Anterior cingulate cortex (tissue), 58 donors: ENCODE measurements around the gene PCNX1.
A peak's percentile ranks its signal among the peaks of the same experiment; 100 is the strongest.

Experiments
- DNase-seq, 58 donors: peaks; one replicate each; lab custom pipeline; 2025; lab: John Stamatoyannopoulos, UW

Gene PCNX1

DNA sequence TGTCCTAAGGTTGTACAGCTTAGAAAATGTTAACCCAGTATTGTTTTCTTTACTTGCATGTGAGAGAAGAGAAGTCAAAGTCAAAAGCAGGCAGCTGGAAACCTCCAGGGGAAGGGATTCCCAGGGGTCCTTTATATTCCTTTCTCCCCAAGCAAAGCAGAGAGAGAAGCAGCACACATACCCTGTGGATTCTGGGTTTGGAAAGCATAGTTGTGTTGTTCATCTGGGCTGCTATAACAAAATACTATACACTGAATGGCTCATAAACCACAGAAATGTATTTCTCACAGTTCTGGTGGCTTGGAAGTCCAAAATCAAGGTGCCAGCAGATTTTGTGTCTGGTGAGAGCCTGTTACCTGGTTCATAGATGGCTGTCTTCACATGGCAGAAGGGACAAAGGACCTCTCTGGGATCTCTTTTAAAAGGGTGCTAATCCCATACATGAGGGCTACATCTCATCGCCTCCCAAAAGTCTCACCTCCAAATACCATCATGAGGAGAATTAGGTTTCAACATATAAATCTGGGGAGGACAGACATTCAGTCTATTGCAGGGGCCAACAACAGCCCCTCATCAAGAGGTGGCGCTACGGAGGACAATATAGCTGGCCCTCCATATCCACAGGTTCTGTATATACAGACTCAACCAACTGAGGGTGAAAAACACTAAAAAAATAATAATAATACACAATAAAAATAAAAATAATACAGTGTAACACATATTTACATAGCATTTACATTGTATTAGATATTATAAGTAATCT, 19.3 kb upstream of the PCNX1 start:
- DNase-seq = no peak

DNA sequence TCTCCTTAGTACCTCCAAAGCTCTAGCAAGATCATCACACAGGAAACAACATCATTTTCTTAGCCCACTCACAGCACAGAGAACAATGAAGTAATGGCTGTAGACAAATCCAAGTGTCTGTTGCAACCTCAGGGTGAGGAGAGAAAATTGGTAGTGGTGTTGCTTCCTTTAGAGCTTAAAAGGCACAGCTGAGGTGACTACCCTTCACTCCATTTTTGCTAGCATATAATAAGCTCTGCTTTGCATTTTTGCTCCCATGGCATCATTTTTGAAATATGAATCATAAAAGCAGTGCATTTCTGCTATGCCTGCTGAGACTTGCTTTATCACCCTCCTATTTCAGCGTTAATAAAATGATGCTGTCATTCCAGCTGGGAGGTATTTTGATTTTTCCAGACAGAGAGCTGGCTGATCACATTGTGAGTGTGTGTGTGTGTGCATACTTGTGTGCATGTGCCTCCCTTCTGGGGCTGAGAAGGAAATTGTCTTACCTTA, 18.5 kb upstream of the PCNX1 start:
- DNase-seq = peak in 1 of 58 donors; percentile 15

DNA sequence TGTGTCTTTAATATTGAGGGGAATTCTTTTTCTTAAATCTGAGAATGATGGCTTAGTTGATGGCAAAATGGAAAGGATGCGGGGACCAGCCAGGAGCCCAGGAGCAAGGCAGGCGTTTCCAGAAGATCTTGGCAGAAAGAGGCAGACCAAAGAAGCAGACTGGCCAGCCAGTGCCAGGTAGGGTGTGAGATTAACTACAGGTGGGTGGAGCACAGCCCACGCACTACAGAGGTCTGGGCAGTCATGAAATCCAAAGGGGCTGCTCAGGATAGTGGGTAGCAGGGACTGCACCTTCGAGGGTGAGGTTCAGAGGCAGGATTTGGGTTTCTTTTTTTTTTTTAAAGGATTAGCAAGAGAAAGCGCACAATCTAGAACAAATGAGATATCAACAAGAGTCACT, 17.7 kb upstream of the PCNX1 start:
- DNase-seq = no peak

DNA sequence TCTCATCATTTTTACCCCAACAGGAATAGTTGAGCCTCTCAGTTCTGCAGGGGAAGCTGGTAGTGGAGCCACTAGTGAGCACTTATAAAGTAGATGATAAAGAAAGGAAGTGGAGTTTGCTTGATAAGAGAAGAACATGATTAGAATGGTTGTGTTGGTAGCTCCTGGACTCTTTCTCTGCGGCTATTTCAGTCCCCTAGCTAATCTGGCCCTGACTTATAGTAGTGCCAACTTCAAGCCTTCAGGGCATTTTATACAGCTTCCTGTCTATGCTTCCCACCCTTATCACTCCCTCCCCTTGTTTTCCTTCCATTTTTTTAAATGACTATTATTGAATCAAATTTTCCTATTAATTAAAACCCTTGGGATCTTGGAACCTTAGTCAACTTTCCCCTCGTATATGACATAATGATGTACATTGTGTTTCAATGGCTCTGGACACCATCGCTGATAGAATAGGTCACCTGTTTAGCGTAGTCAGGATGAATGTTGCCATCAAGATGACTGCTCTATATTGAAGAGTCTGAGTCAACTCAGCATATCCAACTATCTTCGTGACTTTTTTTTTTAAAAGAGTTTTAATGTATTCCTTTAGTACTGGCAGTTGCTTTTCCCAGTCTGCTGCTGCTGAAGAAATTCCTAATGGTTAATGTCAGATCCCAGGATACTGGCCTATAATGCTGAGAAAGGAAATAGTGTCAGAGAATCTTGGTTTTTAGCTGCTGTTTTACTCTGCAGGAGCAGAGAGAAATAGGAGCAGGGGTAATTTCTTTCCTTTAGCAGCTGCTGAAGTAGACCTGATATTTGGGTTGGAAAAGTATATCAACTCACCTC, 16.2 kb upstream of the PCNX1 start:
- DNase-seq = no peak

DNA sequence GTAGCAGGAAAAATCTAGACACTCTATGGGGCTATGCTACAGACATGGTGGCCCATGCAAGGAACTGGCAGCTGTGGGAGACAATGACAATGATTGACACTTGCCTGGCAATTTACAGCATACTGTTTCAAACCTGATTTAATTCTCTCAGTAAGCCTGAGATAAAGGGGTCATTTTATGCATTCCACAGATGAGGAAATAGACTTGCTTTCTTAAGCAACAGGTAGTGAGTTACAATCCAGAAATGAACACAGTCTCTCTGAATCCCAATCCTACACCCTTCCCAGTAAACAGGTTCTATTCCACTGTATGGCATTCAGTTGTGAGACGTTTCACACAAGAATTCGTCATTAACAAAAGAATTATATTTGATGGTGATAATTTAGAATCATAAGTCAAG, 15.5 kb upstream of the PCNX1 start:
- DNase-seq = no peak

DNA sequence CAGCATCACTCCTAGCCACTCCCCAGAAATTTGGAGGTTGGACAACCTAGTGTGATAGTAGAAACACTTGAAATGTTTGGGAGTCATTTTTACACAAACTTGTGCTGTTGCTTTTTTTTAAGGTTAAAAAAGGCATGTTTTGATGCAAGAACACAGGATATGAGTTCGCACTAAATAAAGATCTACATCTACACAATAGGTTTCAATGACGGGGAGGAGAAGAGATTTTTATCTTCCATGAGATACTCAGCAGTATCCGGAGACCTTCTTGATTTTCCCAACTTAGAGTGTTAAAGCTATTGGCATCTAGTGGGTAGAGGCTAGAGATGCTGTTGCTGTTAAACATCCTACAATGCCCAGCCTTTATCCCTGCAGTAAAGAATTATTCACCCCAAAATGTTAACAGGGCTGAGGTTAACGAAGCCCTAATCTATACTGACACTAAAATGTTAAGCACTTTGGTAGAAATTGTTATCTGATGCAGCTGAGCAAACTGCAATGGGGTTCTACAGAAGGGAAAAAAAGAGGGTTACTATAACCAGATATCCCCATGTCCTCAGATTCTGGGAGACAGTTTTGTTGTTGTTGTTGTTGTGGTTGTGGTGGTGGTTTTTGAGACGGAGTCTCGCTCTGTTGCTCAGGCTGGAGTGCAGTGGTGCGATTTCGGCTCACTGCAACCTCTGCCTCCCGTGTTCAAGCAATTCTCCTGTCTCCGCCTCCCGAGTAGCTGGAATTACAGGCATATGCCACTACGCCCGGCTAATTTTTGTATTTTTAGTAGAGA, 14.0 kb upstream of the PCNX1 start:
- DNase-seq = no peak

DNA sequence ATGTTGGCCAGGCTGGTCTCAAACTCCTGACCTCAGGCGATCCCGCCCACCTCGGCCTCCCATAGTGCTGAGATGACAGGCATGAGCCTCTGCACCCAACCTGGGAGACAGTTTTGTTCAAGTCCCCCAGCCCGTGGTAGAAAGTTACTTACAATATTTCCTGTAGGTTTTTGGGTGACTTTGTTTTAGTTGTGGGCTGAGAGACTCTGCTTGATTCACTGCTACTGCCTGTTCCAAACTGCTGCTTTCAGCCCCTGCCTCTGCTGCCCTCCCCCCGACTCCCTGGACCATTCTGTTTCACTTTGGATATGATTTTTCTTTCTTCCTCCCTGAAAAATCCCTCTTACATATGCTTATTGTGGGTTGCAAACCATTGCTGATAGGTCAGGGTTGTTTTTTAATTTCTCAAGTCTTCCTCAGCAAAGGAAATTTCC, 13.4 kb upstream of the PCNX1 start:
- DNase-seq = no peak

DNA sequence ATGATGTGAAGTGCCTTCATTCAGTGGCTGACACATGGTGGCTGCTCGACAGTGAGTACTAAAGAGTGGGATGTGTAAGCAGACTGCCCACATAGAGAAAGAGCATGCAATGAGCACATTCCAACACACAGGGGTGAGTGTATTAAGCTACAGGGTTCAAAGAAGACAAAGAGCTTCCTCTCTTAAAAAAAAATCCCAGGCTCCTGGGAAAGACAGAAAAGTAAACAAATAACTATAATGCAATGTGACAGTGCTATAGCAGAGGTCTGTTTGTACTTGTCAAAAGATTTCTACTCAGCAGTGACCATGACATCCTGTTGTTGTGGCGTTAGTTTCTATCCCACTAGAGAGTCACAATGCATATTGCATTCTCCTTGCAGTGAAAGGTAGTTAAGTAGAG, 12.4 kb upstream of the PCNX1 start:
- no peak for DNase-seq

DNA sequence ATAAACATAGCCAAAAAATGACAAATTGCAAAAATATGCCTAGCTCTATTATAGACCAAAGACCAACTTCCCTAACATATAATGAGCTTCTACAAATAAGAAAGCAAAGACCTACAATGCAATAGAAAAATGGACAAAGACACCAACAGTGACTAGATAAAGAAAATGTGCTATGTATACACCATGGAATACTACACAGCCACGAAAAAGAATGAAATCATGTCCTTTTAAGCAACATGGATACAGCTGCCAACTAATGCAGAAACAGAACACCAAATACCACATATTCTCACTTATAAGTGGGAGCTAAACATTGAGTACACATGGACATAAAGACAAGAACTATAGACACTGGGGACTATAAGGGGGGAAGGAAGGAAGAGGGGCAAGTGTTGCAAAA, 10.9 kb upstream of the PCNX1 start:
- no peak for DNase-seq

DNA sequence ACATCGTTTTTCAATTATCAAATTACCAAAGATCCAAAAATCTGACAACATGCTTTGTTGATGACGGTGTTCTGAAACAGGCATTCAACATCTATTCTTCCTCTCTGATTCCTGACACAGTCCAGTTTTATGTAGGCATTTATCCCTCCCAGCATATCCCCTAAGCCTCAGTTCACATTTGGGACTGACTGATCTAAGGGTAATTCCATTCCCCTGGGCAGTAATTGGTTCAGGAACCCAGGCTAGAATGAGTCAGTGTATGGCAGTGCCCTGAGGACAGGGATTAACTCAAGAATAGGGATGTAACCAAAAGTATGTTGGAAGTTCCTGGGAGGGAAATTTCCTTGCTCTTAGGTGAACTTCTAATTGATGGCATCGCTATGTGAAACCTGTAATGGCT, 10.3 kb upstream of the PCNX1 start:
- DNase-seq = no peak

DNA sequence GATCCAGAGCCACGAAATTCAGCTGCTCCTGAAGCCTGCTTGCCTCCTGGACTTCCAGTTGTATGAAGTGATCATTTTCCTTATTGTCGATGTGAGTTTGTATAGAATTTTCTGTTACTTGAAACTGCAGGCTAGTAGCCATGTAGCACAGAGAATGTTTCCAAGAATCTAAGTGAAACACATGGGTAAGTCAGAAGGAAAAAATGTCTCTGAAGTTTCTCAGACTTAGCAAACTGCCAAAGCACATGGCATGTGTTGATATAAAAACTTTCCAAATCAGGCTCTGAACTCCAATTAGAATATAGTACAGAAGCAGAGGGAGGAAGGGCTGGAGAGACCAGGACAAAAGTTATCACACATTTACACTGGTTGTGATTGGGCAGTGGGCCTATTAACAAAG, 9.8 kb upstream of the PCNX1 start:
- DNase-seq = peak in 2 of 58 donors; percentile 7 to 23

DNA sequence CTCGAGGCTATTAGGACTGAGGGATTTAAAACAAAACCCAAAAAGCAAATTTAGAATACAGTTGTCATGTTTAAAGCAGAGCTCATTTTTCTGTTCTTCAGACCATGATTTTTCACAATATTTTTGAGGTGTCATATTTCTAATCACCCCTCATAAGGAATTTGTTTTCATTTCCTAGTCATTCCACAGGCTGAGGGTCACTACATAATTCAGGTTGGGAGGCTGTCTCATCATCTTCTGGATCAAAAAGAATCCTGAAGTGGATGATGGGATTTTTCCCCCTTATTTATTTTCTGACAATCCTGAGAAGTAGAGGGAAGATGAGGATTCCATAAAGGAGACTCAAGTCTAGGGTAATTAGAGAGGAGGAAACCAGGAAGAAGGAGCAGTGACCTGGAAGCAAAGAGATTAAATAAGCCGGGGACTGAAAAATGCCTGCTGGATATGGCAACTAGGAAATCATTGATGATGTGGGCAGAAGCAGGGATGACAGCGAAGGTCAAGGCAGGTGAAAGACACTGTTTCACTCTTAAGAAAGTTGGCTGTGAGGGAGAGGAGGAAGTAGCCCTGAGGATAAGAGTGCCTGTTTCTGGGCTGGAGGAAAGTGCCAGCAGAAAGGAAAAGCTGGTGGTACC, 9.0 kb upstream of the PCNX1 start:
- DNase-seq = no peak

DNA sequence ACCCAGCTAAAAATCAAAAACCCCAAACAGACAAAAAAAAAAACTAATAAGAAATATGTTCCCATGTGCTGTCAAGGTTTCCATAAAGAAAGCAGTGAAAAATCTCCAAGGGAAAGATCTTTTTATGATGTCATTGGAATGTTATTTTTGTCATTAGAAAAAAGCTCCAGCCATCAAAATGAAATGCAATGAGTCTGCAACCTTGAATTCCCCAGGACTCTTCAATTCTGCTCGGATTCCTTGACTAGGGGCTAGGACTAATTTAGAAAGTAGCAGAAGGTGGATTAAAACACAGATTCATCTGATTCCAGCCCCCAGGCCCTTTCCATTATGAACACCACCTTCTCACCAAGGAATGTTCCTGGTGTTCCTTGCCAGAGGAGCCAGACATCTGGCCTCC, 6.0 kb upstream of the PCNX1 start:
- DNase-seq = no peak

DNA sequence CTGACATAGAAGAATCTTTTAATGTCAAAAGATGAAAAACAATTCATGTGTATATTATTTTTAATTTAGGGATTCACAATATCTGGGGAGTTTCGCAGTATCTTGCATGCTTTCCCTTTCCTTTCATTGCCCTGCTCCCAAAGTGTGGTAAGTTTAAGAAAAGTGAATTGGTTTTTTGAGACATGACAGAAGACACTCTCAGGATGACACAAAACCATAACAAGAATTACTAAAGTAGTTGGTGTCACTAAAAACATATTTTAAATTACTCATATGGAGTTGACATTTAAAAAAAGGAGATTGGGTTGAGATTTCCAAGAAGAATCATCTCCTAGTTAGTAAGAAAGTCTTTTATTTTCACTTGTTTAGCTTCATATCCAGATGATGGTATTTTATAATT, 5.1 kb upstream of the PCNX1 start:
- no peak for DNase-seq

DNA sequence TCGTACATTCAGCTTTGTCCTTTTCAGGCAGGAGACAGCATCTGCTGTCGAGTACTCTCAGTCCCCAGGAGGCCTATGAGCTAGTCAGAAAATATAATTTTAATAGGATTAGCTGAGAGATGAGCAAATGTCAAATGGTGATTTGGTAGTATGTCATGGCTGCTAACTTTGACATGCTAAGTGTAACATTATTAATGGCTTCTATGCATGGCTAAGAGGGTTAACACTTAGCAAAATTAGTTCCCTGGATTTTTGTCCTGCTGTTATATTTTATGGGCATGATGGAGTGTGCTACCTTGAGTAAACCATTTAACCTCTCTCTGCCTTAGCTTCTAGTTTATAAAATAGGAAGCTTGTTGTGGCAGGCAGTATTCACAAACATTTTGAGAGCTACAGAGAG, 2.9 kb upstream of the PCNX1 start:
- no peak for DNase-seq

DNA sequence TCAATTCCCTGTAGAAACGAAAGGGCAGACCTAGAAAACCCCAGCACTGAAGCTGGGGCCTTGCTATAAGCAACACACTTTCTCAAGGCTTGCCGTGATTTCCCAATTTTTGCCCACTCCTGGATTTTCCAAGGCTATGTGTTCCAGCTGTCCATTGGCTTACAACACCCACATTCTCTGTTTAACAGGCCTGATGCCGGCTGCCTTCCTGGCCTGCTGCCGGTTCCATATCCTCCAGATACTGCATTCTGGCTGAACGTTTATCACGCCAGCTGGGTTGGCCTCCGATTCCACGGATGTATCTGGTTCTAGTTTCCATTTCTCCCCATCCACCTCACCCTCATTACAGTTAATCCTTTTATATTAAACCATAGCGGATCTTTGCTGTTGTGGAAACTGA, 2.0 kb upstream of the PCNX1 start:
- peak in 8 of 58 donors; percentile 3 to 36 (median 14) for DNase-seq

DNA sequence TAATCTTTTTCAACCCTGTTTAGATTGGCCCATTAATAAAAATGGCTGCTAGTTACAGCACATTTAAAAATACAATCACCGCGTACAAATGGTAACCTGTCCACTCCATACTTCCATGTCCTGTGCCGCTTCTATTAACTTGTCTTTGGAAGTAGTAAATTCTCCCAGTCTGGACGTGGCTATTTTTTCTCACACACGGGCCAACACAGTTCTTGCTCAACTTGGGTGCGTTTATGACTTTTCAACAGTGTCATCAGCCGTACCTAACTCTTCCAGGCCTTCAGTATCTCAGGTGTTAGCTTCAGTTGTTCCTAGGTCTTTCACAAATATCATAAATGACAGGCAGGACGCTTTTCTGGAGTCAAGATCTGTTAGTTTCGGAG, 475 bp upstream of the PCNX1 start:
- DNase-seq = no peak

DNA sequence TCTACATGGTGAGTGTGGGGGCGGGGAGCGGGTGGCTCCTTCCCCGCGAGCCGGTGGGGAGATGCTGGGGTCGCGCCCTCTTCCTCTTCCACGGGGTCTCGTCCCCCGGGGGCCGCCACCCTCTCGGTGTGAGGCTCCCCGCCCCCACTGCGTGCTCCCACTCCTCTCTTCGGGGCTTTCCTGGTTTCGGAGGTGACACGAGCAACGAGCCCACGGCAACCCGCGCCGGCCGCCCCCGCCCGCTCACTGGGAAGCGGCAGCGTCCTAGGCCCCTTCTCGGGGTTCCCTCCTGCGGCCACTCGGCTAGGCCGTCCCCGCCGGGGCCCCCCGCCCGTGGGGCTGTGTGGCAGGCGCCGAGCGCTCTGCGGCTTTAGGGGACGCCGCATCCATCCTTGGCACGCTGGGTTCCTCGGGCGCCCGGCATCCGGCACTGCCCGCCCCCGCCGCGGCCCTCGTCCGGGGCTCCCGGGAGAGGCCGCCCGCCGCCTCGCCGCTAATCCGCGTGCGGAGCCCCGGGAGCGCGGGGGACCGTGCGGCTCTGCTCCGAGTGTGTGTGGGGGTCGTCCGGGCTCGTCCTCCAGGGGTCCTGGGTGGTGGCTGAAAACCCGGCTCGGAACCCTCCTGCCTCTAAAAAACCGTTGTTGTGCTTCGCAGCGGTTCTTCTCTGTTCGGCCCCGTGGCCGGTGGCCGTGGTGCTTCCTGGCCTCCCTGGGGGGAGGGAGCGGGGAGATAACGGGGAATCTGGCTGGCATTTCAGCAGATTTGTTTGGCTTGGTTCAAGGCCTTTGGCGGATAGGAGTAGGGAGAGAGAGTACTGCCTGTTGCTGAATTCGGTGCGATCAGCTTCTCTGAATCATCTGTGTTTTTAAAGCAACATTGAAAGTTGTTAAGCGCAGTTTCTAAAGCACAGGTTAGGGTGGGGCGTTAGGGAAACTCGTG, 1.0 kb downstream of the PCNX1 start:
- peak in 38 of 58 donors; percentile 10 to 65 (median 48) for DNase-seq

DNA sequence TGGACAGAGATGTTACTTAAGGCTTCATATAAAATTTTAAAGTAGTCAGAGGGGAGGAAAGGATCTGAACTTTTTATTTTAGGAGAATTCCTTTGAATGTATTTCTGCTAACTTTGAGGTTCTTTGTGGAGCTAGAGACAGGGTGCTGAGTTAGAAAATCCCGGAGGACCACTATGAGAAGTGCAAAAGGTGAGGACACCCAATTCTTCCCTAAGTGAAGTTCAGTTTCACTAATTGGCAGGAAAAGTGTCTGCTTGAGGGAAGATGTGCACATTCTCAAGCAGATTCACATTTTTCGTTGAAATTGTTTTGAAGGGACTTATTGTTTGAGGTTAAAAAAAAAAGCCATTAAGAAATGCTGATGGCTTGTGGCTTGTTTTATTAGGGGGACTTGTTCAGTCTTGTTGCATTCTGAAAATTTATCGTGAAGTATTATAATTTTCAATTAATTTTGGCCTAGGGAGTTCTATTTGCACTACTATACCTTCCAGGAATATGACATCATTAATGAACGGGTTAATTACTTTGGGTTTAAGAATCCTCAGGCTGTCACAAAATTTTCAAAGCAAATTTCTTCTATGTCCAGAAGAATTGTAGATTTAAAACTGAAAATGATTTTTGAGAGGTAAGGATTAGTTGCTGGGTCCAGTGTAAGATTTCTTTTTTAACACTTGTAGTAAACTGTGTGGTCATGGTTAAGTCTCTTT, 1.8 kb downstream of the PCNX1 start:
- DNase-seq = no peak
